Measurements from ENCODE around the gene RASSF3.

RASSF3 gene

DNA sequence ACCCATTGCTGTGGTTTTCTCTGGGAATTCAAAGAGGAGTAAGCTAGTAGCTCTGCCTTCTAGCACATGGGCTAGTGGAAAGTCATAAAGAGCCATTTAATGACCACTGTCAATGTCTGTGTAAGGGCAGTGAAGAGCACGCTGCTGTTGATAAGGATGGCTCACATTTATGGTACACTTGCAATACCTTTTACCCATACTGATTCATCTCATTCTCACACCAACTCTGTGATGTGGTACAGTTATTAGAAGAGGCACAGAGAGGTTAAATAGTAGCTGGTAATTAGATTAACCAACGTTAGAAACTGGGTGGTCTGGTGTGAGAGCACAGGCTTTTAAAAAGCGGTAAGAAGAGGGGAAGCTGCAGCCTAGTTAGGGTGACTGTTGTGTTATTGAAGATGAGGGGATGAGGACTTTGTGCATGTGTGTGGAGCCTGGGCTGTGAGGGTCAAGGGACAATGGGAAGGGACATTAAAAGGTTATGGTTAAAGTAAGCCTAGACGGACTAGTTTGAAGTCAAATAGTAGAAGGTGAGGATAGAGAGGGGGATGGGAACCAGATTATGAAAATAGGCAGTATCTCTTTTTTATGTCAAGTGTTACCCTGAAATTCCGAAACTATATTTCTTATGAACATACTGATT, 25.2 kb downstream of the RASSF3 start:
- TF ChIP-seq ZNF565 (CRISPR knock-in tag; conservative IDR thresholded peaks at IDR 0.05; ENCODE audit: low read depth) (no peak), TCF4 (CRISPR knock-in tag; IDR thresholded peaks at IDR 0.05; ENCODE audit: borderline replicate concordance) (no peak), PPARA (CRISPR knock-in tag; IDR thresholded peaks at IDR 0.05; ENCODE audit: borderline replicate concordance) (no peak), BACH2 (CRISPR knock-in tag; IDR thresholded peaks at IDR 0.05; ENCODE audit: borderline replicate concordance) (no peak), ZC3H10 (CRISPR knock-in tag; IDR thresholded peaks at IDR 0.05) (no peak)
- TF ChIP-seq, protein P1, sequence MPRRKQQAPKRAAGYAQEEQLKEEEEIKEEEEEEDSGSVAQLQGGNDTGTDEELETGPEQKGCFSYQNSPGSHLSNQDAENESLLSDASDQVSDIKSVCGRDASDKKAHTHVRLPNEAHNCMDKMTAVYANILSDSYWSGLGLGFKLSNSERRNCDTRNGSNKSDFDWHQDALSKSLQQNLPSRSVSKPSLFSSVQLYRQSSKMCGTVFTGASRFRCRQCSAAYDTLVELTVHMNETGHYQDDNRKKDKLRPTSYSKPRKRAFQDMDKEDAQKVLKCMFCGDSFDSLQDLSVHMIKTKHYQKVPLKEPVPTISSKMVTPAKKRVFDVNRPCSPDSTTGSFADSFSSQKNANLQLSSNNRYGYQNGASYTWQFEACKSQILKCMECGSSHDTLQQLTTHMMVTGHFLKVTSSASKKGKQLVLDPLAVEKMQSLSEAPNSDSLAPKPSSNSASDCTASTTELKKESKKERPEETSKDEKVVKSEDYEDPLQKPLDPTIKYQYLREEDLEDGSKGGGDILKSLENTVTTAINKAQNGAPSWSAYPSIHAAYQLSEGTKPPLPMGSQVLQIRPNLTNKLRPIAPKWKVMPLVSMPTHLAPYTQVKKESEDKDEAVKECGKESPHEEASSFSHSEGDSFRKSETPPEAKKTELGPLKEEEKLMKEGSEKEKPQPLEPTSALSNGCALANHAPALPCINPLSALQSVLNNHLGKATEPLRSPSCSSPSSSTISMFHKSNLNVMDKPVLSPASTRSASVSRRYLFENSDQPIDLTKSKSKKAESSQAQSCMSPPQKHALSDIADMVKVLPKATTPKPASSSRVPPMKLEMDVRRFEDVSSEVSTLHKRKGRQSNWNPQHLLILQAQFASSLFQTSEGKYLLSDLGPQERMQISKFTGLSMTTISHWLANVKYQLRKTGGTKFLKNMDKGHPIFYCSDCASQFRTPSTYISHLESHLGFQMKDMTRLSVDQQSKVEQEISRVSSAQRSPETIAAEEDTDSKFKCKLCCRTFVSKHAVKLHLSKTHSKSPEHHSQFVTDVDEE (CRISPR knock-in tag; IDR thresholded peaks at IDR 0.05) = no peak
- TF ChIP-seq, protein P2, sequence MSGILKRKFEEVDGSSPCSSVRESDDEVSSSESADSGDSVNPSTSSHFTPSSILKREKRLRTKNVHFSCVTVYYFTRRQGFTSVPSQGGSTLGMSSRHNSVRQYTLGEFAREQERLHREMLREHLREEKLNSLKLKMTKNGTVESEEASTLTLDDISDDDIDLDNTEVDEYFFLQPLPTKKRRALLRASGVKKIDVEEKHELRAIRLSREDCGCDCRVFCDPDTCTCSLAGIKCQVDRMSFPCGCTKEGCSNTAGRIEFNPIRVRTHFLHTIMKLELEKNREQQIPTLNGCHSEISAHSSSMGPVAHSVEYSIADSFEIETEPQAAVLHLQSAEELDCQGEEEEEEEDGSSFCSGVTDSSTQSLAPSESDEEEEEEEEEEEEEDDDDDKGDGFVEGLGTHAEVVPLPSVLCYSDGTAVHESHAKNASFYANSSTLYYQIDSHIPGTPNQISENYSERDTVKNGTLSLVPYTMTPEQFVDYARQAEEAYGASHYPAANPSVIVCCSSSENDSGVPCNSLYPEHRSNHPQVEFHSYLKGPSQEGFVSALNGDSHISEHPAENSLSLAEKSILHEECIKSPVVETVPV (CRISPR knock-in tag; IDR thresholded peaks at IDR 0.05) = no peak
- TF ChIP-seq, protein P3, sequence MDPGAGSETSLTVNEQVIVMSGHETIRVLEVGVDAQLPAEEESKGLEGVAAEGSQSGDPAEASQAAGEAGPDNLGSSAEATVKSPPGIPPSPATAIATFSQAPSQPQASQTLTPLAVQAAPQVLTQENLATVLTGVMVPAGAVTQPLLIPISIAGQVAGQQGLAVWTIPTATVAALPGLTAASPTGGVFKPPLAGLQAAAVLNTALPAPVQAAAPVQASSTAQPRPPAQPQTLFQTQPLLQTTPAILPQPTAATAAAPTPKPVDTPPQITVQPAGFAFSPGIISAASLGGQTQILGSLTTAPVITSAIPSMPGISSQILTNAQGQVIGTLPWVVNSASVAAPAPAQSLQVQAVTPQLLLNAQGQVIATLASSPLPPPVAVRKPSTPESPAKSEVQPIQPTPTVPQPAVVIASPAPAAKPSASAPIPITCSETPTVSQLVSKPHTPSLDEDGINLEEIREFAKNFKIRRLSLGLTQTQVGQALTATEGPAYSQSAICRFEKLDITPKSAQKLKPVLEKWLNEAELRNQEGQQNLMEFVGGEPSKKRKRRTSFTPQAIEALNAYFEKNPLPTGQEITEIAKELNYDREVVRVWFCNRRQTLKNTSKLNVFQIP (CRISPR knock-in tag; IDR thresholded peaks at IDR 0.05; ENCODE audit: borderline replicate concordance, low read depth) = no peak
- no peak for ATAC-seq

DNA sequence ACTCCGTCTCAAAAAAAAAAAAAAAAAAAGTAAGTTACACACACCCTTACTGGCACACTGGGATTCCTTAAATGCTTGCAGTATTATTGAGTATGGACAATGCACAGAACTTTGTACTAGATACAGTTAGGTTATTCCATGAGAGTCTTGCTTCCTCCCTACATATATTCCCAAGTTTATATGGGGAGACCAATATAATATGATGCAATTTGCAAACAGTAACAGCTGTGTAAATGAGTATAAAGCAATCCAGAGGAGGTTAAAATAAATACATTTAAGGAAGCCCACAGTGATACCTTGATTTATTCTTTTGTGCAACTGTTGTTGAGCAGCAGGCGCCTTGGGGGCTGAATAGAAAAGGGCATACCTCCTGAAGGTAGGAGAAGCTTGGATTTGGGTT, 26.6 kb downstream of the RASSF3 start:
- no peak for ATAC-seq
- TF ChIP-seq ZNF70 (CRISPR knock-in tag; IDR thresholded peaks at IDR 0.05) = no peak
- no peak for TF ChIP-seq ARNTL (CRISPR knock-in tag; IDR thresholded peaks at IDR 0.05; ENCODE audit: borderline replicate concordance, low read depth)
- no peak for TF ChIP-seq TCF4 (CRISPR knock-in tag; IDR thresholded peaks at IDR 0.05; ENCODE audit: borderline replicate concordance)
- TF ChIP-seq GLIS3 (CRISPR knock-in tag; IDR thresholded peaks at IDR 0.05) = no peak
- no peak for TF ChIP-seq BACH2 (CRISPR knock-in tag; IDR thresholded peaks at IDR 0.05; ENCODE audit: borderline replicate concordance)
- TF ChIP-seq, protein P4, sequence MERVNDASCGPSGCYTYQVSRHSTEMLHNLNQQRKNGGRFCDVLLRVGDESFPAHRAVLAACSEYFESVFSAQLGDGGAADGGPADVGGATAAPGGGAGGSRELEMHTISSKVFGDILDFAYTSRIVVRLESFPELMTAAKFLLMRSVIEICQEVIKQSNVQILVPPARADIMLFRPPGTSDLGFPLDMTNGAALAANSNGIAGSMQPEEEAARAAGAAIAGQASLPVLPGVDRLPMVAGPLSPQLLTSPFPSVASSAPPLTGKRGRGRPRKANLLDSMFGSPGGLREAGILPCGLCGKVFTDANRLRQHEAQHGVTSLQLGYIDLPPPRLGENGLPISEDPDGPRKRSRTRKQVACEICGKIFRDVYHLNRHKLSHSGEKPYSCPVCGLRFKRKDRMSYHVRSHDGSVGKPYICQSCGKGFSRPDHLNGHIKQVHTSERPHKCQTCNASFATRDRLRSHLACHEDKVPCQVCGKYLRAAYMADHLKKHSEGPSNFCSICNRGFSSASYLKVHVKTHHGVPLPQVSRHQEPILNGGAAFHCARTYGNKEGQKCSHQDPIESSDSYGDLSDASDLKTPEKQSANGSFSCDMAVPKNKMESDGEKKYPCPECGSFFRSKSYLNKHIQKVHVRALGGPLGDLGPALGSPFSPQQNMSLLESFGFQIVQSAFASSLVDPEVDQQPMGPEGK (CRISPR knock-in tag; IDR thresholded peaks at IDR 0.05; ENCODE audit: borderline replicate concordance) = no peak

DNA sequence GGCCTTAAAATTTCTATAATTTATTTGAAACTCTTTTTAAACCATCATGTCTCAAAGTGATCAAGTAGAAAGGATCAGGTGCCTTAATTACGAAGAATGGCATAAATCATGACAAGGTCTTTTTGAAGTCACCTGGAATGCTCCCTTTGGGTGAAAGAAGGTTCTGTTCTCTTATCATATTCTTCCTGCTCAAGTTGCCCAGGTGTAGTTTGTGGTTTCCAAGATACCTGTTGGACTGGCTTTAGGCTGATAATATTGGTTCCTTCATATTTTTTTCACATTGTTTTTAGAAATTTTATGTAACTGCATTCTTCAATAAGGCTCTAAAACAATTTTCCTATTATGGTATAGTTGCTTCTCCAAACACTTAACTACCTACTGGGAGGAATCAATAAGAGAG, 29.2 kb downstream of the RASSF3 start:
- no peak for ATAC-seq
- TF ChIP-seq TOX (CRISPR knock-in tag; IDR thresholded peaks at IDR 0.05; ENCODE audit: borderline replicate concordance) (no peak), PPARA (CRISPR knock-in tag; IDR thresholded peaks at IDR 0.05; ENCODE audit: borderline replicate concordance) (no peak), ZNF70 (CRISPR knock-in tag; IDR thresholded peaks at IDR 0.05) (no peak), ZNF565 (CRISPR knock-in tag; conservative IDR thresholded peaks at IDR 0.05; ENCODE audit: low read depth) (no peak), ZC3H10 (CRISPR knock-in tag; IDR thresholded peaks at IDR 0.05) (no peak), ESRRG (CRISPR knock-in tag; IDR thresholded peaks at IDR 0.05) (no peak), BACH2 (CRISPR knock-in tag; IDR thresholded peaks at IDR 0.05; ENCODE audit: borderline replicate concordance) (no peak), TCF4 (CRISPR knock-in tag; IDR thresholded peaks at IDR 0.05; ENCODE audit: borderline replicate concordance) (no peak), ARNTL (CRISPR knock-in tag; IDR thresholded peaks at IDR 0.05; ENCODE audit: borderline replicate concordance, low read depth) (no peak), ISL1 (CRISPR knock-in tag; IDR thresholded peaks at IDR 0.05) (no peak)
- TF ChIP-seq, protein P3 (CRISPR knock-in tag; IDR thresholded peaks at IDR 0.05; ENCODE audit: borderline replicate concordance, low read depth) = no peak

DNA sequence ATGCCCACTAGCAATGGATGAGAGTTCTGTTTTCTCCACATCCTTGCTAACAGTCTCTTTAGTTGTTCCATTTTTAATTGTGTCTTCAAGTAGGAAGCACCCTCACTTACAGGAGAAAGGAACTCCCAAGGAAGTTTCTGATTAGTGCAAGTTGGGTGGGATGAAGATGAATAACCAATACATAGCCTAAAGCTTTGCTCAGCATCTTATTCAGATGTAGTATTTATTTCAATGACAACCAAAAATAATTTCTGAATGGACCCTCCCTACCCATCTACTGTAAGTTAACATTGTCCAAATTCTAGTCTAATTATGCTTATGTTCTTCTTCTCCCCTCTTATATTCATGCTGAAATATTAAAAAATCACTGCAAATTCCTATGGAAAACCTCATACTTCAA, 36.0 kb downstream of the RASSF3 start:
- TF ChIP-seq ZNF70 (CRISPR knock-in tag; IDR thresholded peaks at IDR 0.05) (no peak), TCF4 (CRISPR knock-in tag; IDR thresholded peaks at IDR 0.05; ENCODE audit: borderline replicate concordance) (no peak), RARB (CRISPR knock-in tag; IDR thresholded peaks at IDR 0.05) (no peak), ARNTL (CRISPR knock-in tag; IDR thresholded peaks at IDR 0.05; ENCODE audit: borderline replicate concordance, low read depth) (no peak), PPARA (CRISPR knock-in tag; IDR thresholded peaks at IDR 0.05; ENCODE audit: borderline replicate concordance) (no peak), ESRRG (CRISPR knock-in tag; IDR thresholded peaks at IDR 0.05) (no peak), ZC3H10 (CRISPR knock-in tag; IDR thresholded peaks at IDR 0.05) (no peak), CSDC2 (CRISPR knock-in tag; IDR thresholded peaks at IDR 0.05) (no peak)
- TF ChIP-seq, protein P5, sequence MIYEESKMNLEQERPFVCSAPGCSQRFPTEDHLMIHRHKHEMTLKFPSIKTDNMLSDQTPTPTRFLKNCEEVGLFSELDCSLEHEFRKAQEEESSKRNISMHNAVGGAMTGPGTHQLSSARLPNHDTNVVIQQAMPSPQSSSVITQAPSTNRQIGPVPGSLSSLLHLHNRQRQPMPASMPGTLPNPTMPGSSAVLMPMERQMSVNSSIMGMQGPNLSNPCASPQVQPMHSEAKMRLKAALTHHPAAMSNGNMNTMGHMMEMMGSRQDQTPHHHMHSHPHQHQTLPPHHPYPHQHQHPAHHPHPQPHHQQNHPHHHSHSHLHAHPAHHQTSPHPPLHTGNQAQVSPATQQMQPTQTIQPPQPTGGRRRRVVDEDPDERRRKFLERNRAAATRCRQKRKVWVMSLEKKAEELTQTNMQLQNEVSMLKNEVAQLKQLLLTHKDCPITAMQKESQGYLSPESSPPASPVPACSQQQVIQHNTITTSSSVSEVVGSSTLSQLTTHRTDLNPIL (CRISPR knock-in tag; IDR thresholded peaks at IDR 0.05; ENCODE audit: low read depth) = no peak
- ATAC-seq = no peak

All from SK-N-SH treated with all-trans-retinoic acid at 6 μM for 48 hours (cell line).